Measurements from ENCODE around the gene PCSK2. TPM values are rescaled to one million over a fixed set of nuclear protein-coding genes. Genes with fewer than 3 reads are reported as not detected.

PCSK2 gene
- polyA plus RNA-seq, 3 donors: not detected

DNA sequence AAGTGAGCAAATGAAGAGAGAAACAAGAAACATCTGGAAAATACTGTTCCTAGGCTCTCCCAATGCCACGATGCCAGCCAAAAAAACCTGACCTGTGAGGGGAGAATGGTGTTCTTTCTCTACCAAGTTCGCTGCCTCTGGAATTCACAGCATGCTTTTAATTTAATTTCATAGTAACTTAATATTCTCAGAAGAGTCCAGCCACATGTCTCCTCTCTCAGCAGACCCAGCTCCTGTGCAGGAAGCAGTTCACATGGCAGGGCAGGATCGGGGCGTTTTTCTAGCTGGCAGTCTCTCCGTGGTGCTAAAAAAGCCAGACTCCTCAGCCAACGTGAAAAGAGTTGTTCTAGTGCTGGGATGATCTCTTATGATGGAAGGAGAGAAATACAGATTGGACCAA lies 246.8 kb downstream of the PCSK2 start:
- no peaks in the 10 kb centered on the region for H3K79me2 ChIP-seq (ENCODE audit: insufficient read depth, low read length)
- TF ChIP-seq, protein P1, sequence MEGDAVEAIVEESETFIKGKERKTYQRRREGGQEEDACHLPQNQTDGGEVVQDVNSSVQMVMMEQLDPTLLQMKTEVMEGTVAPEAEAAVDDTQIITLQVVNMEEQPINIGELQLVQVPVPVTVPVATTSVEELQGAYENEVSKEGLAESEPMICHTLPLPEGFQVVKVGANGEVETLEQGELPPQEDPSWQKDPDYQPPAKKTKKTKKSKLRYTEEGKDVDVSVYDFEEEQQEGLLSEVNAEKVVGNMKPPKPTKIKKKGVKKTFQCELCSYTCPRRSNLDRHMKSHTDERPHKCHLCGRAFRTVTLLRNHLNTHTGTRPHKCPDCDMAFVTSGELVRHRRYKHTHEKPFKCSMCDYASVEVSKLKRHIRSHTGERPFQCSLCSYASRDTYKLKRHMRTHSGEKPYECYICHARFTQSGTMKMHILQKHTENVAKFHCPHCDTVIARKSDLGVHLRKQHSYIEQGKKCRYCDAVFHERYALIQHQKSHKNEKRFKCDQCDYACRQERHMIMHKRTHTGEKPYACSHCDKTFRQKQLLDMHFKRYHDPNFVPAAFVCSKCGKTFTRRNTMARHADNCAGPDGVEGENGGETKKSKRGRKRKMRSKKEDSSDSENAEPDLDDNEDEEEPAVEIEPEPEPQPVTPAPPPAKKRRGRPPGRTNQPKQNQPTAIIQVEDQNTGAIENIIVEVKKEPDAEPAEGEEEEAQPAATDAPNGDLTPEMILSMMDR (IDR thresholded peaks at IDR 0.05): no peak
- intact Hi-C loops (cut with micrococcal nuclease): no loop called here

DNA sequence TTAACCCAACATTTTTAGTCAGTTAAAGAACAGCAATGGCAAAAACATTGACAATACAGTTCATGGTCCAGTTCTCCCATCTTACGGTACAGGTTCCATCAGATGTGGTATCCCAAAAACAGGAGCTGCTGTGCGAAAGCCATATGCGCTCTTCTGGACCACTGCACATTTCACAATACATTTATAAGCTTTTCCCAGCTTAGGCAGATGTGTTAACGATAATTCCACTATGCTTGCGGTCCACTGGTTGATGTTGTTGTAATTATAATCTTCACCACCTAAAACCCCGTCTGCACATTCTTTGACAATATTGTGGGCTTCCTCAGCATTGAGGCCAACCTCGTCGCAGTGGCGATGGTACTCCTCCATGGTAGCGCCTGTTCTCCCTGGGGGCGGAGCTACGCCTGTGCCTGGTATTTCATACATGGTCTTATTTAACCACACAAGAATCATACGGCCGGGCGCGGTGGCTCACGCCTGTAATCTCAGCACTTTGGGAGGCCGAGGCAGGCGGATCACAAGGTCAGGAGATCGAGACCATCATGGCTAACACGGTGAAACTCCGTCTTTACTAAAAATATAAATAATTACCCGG lies 252.3 kb downstream of the PCSK2 start:
- Histone ChIP-seq H3K9ac (ENCODE audit: insufficient read depth, low read length, poor library complexity, severe bottlenecking) (no peak overlapping the region), H3K36me3 (replicated peaks in 1 of 2; ENCODE audit: control insufficient read depth in 1 of 2, insufficient read depth in 2 of 2, low read length in 2 of 2) (no peaks in the 10 kb centered on the region), H3K9me3 (replicated peaks in 1 of 2; ENCODE audit: control insufficient read depth in 1 of 2, insufficient read depth in 1 of 2, low read length in 2 of 2) (no peaks in the 10 kb centered on the region), H3K4me3 (replicated peaks in 1 of 3; ENCODE audit: low read depth in 2 of 3, low read length in 3 of 3) (no peak overlapping the region), H3K79me2 (ENCODE audit: insufficient read depth, low read length) (no peaks in the 10 kb centered on the region), H3K27me3 (ENCODE audit: control insufficient read depth in 2 of 2, insufficient read depth in 2 of 2, low read length in 2 of 2) (no peaks in the 10 kb centered on the region), H4K20me1 (ENCODE audit: insufficient read depth, low read length) (no peaks in the 10 kb centered on the region), H3K4me1 (ENCODE audit: control insufficient read depth in 1 of 2, insufficient read depth in 2 of 2, low read length in 2 of 2) (no peaks in the 10 kb centered on the region), H3K4me2 (replicated peaks; ENCODE audit: extremely low read depth, low read length, poor library complexity, severe bottlenecking) (no peak overlapping the region), H3K27ac (ENCODE audit: low read depth in 1 of 2, low read length in 2 of 2) (no peak overlapping the region), H2AFZ (ENCODE audit: insufficient read depth, low read depth, low read length, poor library complexity, severe bottlenecking) (no peak overlapping the region)
- WGBS (ENCODE audit: insufficient coverage): 91% methylated on average over 15 of the region's 23 CpGs
- Mint-ChIP-seq H3K9me3 (peaks cover 0 to 8% (median 0%) of the 10 kb centered on the region in 7 donors), H3K27me3 (ENCODE audit: low read depth in 3 of 3) (peaks cover 1 to 9% (median 2%) of the 10 kb centered on the region in 3 donors), H3K4me1 (no peaks in the 10 kb centered on the region), H3K27ac (no peak overlapping the region), H3K4me3 (no peak overlapping the region), H3K36me3 (no peaks in the 10 kb centered on the region)
- DNase-seq: no peak
- TF ChIP-seq, protein P1 (IDR thresholded peaks at IDR 0.05): no peak
- intact Hi-C loops (cut with micrococcal nuclease): no loop called here

More for the DNA sequence above, 246.8 kb downstream of the PCSK2 start:
- no peak for DNase-seq
- Histone ChIP-seq H3K27ac (ENCODE audit: low read depth in 1 of 2, low read length in 2 of 2) (no peak overlapping the region), H3K36me3 (replicated peaks in 1 of 2; ENCODE audit: control insufficient read depth in 1 of 2, insufficient read depth in 2 of 2, low read length in 2 of 2) (no peaks in the 10 kb centered on the region), H3K9me3 (replicated peaks in 1 of 2; ENCODE audit: control insufficient read depth in 1 of 2, insufficient read depth in 1 of 2, low read length in 2 of 2) (no peaks in the 10 kb centered on the region), H2AFZ (ENCODE audit: insufficient read depth, low read depth, low read length, poor library complexity, severe bottlenecking) (no peak overlapping the region), H3K9ac (ENCODE audit: insufficient read depth, low read length, poor library complexity, severe bottlenecking) (no peak overlapping the region), H3K4me1 (ENCODE audit: control insufficient read depth in 1 of 2, insufficient read depth in 2 of 2, low read length in 2 of 2) (no peaks in the 10 kb centered on the region), H3K4me2 (replicated peaks; ENCODE audit: extremely low read depth, low read length, poor library complexity, severe bottlenecking) (no peak overlapping the region), H3K27me3 (ENCODE audit: control insufficient read depth in 2 of 2, insufficient read depth in 2 of 2, low read length in 2 of 2) (no peaks in the 10 kb centered on the region), H3K4me3 (replicated peaks in 1 of 3; ENCODE audit: low read depth in 2 of 3, low read length in 3 of 3) (no peak overlapping the region), H4K20me1 (ENCODE audit: insufficient read depth, low read length) (no peaks in the 10 kb centered on the region)
- peaks cover 0 to 2% (median 0%) of the 10 kb centered on the region in 7 donors for H3K9me3 Mint-ChIP-seq
- WGBS (ENCODE audit: insufficient coverage): 80% methylated on average over 1 of the region's 6 CpGs
- H3K27ac Mint-ChIP-seq: no peak overlapping the region
- H3K27me3 Mint-ChIP-seq (ENCODE audit: low read depth in 3 of 3): peaks cover 1 to 9% (median 2%) of the 10 kb centered on the region in 3 donors
- H3K4me1 Mint-ChIP-seq: no peaks in the 10 kb centered on the region
- no peaks in the 10 kb centered on the region for H3K36me3 Mint-ChIP-seq
- no peak overlapping the region for H3K4me3 Mint-ChIP-seq

Measured in CD14-positive monocyte (primary cell).